HG03175 (cell line): Measurements from ENCODE around the gene TIGIT.

Experiments
- ATAC-seq: cut with Tn5 transposase; IDR thresholded peaks from one replicate; pipeline ENCODE4 v1.9.1; 2021; ENCODE audit warnings: mild to moderate bottlenecking, moderate library complexity; ENCODE audit not compliant: unreplicated experiment

The TIGIT gene

DNA sequence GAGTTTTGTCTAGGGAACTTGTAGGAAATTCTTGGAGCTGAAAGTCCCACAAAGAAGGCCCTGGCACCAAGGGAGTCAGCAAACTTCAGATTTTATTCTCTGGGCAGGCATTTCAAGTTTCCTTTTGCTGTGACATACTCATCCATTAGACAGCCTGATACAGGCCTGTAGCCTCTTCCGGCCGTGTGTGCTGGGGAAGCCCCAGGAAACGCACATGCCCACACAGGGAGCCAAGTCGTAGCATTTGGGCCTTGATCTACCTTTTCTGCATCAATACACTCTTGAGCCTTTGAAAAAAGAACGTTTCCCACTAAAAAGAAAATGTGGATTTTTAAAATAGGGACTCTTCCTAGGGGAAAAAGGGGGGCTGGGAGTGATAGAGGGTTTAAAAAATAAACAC is 15.0 kb downstream of the TIGIT start:
- ATAC-seq, result peak; percentile 80

DNA sequence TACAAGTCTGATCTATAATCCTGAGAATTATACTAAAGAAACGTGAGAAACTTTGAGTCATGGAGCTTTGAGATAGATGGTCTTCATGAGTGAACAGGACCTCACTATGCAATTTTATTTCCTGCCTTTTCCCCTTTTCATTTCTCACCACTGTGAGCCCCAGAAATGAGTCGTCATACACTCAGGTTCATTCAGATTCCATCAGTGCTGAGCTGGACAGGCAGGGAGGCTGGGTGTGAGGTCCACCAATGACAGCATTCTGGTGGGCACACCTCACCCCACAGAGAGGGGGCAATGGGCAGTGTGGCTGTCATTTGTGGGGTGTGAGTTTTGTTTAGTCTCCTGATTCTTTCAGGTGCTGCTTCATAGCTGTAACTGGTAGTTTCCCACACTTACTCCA is 16.9 kb downstream of the TIGIT start:
- no peak for ATAC-seq

DNA sequence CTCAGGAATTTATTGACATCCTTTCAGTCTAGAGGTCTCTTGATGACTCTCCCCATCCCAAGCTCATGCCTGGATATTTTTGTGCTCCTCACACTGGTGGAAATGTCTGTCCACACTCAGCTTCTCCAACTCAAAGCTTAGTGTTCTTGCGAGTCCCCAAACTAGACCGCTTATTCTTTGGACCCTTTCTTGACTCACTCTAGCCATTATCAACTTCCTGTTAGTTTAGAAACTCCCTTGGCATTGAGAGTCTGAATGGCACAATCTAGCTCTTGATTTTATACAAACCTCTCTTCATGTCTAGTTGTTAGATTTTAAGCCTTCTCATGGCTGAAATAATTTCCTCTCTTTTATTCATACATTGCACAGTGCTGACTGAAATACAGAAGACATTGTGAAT is 19.6 kb downstream of the TIGIT start:
- no peak for ATAC-seq

DNA sequence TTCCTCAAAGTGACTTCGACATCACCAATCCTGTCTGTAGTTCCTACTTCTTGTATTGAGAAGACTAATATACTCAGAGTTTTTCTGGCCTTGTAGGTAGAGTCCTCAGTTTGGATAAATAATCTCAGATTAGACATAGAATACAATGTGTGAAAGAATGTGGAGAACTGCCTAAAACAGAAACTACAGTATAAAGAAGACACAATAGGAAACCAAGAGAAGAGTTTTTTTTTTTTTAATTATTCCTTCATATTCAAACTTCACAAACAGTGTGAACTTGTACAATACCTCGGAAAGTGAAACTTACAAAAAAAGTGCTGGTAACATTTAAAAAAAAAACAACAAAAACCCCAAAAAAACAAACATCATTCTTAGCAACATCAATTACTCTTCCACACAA is 20.5 kb downstream of the TIGIT start:
- no peak for ATAC-seq

DNA sequence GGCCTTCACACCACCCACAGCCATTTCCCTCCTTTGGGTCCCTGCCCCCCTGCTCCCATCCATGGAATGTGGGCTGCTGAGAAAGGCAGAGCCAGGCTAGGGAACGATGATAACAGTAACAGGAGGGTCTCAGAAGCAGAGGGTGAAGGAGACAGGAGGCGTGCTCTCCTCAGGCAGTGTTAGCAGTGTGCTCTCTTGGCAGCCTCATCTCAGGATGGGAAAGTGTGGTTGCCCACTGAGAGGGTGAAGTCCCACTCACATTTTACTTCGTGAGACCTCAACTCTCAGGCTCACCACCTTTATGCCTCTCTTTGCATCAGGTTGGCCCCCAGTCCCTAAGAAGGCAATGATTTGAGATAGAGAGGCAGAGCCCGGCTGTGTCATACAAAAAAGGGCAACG is 24.5 kb downstream of the TIGIT start:
- no peak for ATAC-seq

DNA sequence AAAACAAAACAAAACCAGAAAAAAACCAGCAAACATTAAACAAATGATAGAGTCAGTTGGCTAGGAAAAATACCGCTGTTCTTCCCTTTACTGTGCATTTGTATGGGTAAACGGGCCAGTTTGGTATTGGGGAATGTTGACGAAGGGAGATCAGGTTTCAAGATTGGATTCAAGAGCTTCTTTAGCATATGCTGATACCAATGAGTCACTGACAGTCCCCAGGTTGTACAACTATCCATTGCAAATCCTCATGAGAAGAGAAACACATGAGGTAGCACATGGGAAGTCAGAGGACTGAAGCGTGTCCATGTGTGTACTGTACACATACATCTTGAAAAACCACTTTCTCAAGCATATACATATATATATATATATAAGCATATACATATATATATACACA is 25.6 kb downstream of the TIGIT start:
- no peak for ATAC-seq

DNA sequence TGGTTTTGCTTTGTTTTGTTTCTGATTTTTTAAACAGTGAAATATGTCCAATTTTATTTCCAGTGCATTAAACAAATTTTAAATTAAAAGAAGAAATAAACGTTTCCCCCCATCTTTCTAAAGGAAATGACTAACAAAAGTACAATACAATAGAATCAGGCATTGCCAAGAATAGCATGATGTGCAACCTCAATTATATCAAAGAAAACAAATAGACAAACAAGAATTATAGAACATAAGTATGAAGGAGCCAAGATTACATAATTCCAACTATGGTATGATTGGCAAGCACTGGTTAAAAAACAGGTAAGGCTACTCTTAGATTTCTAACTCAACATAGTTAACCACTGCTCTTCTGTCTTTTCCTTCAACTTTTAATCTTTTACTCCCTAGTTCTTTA is 26.4 kb downstream of the TIGIT start:
- ATAC-seq, result no peak

DNA sequence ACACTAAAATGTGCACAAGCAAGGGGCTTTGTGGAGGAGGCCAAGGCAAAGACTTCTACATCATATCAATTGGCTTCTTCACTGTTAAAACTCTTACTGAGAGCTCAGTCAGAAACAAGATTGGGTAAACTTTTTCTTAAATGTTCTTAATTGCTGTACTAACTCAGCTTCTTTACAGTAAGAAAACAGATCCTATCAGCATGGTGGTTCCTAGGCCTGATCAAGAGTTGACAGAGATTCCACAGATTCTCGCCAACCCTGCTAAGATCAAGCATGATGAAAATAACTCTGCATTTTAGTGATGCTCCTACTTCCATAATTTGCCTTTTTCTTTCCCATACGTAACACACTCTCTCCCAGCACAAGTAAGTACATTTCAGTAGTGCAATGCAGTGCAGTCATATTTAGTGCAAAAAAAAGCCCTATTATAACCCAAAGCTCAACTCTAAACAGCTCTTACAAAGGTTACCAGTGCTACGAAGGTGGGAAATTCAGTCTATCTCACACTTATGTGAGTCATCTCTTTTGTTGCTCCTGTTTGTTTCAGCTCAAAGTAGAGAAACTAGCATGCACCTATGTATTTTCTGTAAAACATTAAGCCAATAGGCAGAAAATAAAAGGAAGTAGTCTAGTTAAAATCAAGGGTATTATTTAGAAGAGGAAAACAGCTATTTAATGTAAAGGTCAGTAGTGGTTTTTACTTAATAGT is 29.9 kb downstream of the TIGIT start:
- peak; percentile 77 for ATAC-seq

DNA sequence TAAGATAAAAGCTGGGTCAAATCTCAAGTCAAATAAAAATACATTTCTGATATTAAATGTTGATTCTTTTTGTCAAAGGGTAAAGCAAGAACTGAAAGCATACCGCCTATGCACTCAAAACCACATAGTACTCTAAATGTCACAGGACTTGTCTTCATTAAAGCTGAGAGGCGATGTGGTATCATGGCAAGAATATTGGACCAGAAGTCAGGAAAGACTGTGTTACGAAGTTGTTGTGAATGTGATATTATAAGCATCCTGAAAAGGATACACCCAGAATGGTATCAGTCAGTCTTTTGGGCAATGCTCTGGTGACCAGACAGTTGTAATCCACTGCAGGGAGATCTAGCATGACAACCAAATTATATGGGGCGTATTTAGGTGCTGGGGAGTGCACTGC is 33.8 kb downstream of the TIGIT start:
- ATAC-seq, result no peak

DNA sequence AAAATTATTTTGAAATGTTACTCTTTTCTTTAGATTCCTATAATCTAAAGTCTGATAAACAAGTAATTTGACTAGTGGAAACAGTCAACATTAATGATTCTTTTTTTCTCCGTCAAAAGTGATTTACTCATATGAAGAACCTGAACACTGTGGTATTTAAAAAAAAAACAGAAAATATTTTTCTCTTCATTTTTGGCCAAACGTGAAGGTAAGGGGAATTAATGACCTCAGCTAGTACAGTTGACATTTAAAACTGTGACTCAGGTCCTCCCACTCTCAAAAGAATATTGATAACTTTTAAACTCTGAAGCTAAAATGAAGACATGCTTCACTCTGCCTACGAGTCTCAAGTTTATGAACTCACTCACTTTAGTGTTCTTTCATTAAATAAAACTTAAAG is 34.5 kb downstream of the TIGIT start:
- ATAC-seq, result no peak

DNA sequence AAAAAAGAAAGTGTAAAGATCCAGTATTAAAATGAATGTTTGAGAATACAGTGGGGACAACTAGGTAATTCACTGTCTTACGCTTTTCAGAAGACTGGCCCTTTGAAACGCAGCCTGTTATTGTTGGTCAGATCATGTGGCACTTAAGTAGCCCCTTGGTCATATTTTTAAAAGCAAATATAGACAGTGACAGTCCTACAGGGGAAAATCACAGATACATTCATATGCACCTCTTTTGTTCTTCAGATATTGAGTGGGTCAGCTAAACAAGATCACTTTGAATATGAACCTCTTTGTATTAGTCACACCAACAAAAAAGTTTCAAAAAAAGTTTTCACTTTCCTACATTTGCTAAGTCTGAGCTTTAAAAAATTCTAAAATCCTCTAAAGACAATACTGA is 36.0 kb downstream of the TIGIT start:
- ATAC-seq, result no peak

DNA sequence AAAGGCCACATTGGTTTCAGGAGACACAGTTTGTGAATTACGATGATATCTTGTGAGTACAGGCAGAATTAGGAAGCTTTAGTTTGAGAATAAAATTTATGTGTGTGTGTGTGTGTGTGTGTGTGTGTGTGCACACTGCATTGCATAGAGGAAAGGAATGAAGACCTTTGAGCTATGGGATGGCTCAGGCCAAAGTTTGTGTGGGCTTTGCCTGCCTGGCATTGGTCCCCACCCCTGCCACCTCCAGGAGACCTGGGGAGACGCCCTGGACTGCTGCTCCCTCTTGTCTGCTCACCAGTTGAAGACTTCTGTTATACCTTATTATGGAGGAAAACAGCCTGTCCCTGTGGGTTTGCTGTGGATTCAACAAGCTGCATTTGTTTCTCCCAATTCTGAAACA is 37.2 kb downstream of the TIGIT start:
- ATAC-seq, result no peak

DNA sequence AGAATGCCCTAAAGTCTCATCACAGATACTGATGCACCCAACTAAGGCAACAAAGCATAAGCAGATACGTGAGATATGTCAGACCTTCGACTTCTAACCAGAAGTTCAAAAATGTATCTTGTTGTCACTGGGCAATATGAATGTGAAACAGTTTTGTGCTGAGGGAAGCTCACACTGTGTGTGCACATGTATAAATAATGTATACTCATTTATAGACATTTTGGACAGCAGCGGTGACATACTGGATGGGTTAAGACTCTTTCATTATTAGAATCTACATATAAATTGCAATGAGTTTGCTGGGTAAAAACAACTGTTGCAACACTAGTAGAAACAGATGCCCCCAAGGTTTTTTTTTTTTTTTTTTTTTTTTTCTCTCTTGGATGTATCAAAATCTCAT is 37.9 kb downstream of the TIGIT start:
- no peak for ATAC-seq

DNA sequence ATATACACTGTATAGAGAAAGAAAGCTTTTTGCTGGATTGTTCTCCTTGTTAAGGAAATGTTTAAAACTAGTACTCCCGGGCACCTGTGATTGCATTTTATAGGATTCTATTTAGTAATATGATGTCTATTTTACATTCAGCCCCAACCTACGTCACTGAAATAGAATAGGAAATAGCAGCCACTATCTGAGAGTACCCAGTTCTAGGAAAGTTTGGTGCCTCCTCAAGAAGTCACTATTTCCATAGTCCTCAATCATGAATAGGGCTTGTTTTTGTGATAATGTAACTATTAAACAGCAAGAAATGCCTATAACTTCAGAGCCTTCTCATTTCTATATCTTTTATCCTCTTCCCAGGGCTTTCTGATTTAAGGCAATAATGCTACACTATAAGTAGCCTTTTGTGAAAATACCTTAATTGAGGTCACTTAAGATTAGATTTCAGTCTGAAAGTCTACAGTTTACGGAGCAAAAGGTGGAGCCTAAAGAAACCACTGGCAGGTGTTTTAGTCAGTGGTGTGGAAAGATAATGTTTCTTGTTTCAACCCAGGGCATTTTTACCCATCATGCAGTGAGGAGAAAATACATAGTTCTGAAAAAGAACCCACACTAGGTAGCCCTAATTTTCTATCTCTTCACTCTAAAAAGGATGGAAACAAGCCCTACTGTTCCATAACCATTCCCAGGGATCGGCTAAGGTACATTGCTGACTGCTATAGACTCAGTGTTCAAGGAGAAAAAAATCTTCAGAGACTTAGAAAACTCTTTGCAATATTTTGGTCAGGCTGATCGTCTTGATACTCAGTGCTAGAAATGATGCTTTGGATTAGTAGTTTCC is 38.7 kb downstream of the TIGIT start:
- peak; percentile 52 for ATAC-seq

DNA sequence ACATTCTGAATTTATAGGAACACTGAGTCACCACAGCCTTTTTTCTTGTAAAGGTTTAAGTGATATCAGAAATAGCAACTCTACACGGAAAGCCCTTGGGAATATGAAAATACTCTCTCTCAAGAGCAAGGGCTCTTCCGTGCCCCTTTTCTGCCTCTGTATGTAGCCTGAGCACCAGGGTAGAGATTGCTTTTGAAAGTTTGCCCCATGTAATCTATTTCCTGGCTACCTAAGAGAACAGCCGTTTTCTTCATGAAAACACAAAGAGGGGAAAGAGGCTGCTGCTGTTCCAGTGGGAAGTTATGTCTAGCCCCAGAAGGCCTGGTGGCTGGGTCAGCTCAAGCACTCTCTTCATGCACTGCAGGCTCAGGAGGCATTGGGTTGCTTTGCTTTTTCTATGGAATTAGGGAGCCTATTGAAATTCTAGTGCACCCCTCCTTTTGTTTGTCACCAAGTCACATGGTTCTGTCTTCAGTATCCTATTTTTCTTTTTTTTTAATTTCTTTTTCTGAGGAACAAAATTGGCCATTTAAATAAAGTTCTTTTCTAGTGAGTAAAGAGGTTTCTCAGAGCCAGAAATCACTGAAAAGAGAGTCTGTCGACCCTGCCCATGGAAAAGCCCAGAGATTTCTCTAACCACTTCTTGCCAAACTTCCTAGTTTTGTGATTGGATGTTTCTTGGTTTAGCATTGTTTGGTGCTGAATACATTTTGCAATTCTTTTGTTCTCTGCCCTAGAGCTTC is 39.5 kb downstream of the TIGIT start:
- no peak for ATAC-seq

DNA sequence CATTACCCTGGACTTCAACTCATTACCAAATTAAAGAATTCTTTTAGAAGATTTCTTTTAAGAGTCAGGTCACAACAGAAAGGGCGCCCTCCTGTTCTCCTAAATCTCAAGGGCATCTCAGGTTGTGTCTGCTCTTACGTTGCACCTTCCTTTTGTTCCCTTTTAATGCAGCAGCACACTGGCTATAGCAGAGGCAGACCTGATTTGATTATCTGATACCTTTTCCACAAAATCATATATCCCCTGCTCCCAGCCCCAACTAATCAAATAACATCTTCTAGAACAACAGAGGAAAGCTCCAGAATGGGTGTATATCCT is 40.1 kb downstream of the TIGIT start:
- ATAC-seq, result no peak

DNA sequence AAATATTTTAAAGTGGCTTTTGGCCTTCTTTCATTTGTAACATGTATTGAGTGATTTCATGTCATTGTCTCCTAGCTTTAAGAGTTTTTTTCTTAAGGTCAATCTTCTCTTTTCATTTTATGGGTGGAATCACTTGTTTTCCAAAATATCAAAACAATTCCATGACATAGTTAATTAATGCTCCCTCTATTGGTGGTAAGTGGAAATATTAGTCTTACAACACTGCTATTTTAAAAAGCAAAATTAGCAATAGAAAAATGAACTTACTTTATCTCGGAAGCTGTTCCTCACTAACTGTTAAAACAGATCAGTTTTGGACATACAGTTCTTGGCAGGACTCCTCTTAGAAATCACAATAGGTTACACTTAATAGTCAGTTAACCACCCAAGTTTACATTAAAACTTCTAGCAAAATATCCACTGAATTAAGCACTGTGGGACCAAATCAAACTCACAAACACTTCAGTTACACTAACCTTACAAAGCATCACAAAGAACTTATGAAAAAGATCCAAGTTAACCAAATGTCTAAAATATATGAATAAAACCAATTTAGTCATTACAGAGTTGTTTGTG is 42.4 kb downstream of the TIGIT start:
- ATAC-seq, result no peak

DNA sequence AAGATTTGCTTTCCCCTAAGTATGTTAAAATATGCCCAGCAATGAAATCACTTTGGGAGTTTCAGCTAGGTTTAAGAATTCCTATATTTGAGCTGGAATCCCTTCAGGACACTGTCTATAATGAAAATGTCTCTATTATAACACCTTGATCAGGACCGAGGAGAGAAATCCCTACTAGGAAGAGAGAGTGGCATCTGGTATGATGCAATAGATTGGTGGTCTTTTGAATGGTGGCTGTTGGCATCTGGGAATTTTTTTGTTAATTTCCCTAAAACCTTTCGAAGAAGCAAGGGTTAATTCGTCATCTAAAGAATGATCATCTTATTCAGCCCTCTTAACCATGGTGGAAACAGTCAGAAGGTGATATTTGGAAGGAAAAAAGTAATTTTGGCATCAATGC is 43.0 kb downstream of the TIGIT start:
- no peak for ATAC-seq

DNA sequence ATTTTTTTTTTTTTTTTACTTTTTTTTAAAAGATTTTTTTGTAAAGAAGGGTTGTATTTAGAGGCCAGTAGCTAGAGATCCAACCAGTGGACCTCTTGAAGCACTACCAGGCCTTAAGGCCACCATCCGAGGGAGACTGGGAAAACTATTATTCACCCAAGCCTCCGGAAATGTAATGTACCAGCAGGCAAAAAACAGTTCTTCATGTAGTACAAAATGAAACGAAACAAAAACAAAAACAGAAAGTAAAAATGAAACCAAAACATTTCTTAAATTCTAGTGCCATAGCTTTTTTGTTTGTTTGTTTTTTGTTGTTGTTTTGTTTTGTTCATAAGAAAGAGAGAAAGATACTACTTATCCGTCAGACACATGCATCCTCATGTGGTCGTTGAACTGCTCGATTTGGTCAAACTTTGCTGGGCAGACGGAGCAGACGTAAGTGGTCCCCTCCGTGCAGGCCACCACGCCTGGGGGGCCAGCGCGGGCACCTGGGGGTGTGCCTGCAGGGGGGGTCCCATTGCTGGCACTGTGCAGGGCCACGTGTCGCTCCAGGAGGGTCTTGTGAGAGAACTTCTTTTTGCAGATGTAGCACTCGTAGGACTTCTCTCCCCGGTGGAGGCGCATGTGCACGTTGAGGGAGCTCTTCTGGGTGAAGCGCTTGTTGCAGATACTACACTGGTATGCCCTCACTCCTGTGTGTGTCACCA is 45.0 kb downstream of the TIGIT start:
- ATAC-seq, result no peak

DNA sequence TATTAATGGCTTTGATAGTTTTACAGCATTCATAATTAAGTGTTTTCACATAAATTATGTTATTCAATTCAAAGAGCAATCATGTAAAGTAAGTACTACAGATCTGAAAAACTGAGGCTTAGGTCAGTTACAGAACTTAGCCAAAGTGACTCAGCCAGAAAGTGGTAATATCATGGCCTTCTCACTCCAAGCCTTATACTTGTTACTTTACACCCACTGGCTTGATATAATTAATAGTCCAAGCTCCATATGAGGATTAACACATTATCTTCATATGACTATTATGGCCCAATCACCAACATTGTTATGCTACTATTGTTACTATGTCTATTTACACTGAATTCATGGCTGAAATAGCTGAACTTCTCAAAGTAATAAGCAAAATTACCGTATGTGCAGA is 50.7 kb downstream of the TIGIT start:
- no peak for ATAC-seq

DNA sequence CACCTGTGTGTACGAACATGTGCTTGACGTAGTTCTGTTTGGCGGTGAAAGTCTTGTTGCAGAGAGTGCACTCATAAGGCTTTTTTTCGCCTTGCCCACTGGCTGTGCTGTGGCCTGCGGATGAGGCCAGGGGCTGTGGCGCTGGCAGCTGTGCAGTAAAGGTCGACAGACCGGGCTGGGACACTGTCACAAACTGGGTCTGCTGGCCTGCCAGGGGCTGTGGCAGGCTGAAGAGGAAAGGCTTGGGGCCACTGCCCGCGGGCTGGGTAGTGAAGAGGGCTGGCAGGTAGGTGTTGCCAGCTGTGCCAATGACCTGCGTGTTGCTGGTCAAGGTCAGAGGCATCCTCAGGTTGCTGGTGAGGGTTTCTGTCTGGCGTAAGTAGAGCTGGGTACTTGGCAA is 56.4 kb downstream of the TIGIT start:
- no peak for ATAC-seq
